NCI-H1092 (cell line): ENCODE measurements around the gene ZFP92.
A peak's percentile ranks its signal among the peaks of the same experiment; 100 is the strongest.
"Not testable (repeated sequence)": the region's sequence is repeated elsewhere in the genome, so short reads cannot be mapped to it uniquely, and the experiment has no call there.

Experiments used
- DNase-seq: peaks from one replicate; lab custom pipeline; 2025; lab: John Stamatoyannopoulos, UW

ZFP92 gene

GRCh38 chrX:153387345-153387744 lies 23.9 kb upstream of the ZFP92 start:
- DNase-seq: no peak

GRCh38 chrX:153387987-153388721 lies 23.1 kb upstream of the ZFP92 start:
- DNase-seq: no peak

- DNase-seq: no peak
These were observed 22.4 kb upstream of the ZFP92 start for GRCh38 chrX:153388722-153389459.

- not testable (repeated sequence) for DNase-seq
These were observed 21.9 kb upstream of the ZFP92 start for GRCh38 chrX:153389460-153389768.

GRCh38 chrX:153392642-153393321 lies 18.5 kb upstream of the ZFP92 start:
- DNase-seq: no peak

GRCh38 chrX:153394612-153395011 lies 16.7 kb upstream of the ZFP92 start:
- no peak for DNase-seq

- no peak for DNase-seq
These were observed 15.5 kb upstream of the ZFP92 start for GRCh38 chrX:153395613-153396319.

- no peak for DNase-seq
These were observed 14.7 kb upstream of the ZFP92 start for GRCh38 chrX:153396320-153397195.

GRCh38 chrX:153397256-153397960 lies 13.9 kb upstream of the ZFP92 start:
- no peak for DNase-seq

- DNase-seq: no peak
These were observed 12.9 kb upstream of the ZFP92 start for GRCh38 chrX:153398275-153398960.

- DNase-seq: peak; percentile 33
These were observed 10.8 kb upstream of the ZFP92 start for GRCh38 chrX:153400146-153401132.

GRCh38 chrX:153401133-153401764 lies 10.0 kb upstream of the ZFP92 start, which contains the start of gene PNMA6E:
Gene PNMA6E (minus strand): TSS chrX:153401350. CDS start chrX:153398849, 2,501 bp downstream.
- DNase-seq: no peak

- DNase-seq: not testable (repeated sequence)
These were observed 6.9 kb upstream of the ZFP92 start for GRCh38 chrX:153404333-153404732.

GRCh38 chrX:153405426-153405825 lies 5.8 kb upstream of the ZFP92 start:
- DNase-seq: no peak

- DNase-seq: no peak
These were observed 5.3 kb upstream of the ZFP92 start for GRCh38 chrX:153406011-153406410.

GRCh38 chrX:153406903-153407302 lies 4.4 kb upstream of the ZFP92 start:
- no peak for DNase-seq

GRCh38 chrX:153407736-153408135 lies 3.5 kb upstream of the ZFP92 start:
- DNase-seq: no peak

GRCh38 chrX:153408221-153408721 lies 3.0 kb upstream of the ZFP92 start:
- no peak for DNase-seq
